Glomerular visceral epithelial cell (primary cell): ENCODE data around the gene CTDSP2.
"Not testable (repeated sequence)": the region's sequence is repeated elsewhere in the genome, so short reads cannot be mapped to it uniquely, and the experiment has no call there.

Experiments used
- DNase-seq: peaks from one replicate; pipeline ENCODE4 v3.0.0-alpha.2; 2016; ENCODE audit errors: extremely low spot score

The CTDSP2 gene, protein sequence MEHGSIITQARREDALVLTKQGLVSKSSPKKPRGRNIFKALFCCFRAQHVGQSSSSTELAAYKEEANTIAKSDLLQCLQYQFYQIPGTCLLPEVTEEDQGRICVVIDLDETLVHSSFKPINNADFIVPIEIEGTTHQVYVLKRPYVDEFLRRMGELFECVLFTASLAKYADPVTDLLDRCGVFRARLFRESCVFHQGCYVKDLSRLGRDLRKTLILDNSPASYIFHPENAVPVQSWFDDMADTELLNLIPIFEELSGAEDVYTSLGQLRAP

DNA sequence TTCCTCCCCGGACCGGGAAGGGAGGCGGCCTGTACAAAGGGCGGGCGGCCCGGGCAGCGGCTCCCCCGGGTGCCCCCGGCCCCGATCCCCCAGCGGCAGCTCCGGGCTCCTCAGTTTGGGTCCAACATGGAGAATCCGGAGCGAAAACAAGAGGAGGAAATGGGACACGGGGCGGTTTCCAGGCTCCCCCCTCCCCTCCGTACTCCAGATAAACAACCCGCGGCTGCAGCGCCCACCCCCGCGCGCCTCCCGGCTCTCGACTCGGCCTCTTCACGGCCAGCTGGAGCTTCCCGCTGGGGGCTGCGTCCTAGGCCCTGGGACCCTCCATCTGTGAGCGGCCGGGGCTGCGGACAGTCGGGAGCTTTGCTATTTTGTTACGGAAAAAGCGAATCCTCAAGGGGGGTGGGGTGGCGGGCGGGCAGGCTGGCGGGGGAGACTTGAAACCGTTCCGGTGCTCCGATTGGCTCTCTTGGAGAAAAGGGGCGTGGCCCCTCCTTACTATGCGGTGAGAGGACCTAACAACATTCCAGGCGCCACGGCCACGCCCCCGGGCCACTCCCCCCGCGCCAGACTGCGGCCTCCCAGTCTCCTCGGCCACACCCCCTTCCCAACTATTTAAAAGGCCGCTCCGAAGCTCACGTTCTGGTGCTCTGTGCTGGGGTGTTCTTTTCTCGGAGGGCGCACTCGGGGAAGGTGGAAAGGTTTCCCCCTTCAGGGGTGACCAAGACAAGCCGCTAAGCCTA lies at the start of gene CTDSP2:
TSS of gene CTDSP2 (minus strand) at position 153 of the 743 bp plus-strand sequence. CDS start 294 bp downstream, outside the sequence.
- peak; percentile 98 for DNase-seq

DNA sequence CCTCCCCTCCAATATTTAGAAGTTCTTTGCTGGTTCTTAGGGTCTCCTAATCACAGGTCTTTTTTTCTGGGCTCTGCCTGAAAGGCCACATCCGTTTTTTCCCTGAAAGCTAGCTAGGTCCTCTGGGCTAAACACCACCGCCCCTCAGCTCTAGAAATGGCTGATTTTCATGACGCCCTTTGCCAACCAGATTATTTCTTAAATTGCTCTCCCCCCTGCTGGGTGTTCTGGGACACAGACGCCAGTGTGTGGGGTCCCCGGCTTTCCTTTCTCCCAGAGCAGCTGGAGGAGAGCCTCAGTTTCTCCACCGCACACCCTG lies 49.5 kb upstream of the CTDSP2 start:
- no peak for DNase-seq

DNA sequence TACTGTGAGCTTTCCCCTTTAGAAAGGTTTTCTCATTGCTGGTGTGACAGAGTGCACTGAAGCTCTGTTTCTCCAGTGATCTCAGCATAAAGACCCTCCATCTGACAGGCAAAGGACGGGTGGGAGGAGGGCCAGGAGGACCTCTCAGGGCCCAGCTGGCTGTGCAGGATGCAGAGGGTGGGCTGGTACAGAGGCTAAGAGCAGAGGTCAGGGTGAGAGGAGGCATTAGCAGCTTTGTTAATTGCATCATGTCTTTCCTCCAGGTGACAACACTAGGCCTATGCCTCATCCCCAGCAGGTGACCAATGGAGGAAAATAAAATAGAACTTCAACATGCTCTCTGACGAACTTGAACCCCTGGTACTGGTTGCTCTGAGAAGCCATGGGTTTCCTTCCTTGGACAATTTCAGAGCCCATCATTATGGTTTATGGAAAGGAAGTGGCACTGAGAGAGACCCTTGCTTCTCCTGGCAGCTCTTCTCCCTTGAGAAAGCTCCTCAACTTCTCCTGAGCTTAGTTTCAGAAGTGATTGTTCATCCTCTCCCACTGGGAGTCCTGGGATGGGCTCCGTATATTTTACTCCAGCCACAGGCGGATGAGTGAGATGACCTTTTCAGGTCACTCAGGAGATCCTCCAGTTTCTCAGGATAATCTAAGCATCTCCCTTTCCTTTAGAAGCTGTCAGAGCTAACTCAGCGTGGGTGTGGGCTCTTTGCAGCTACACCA lies 49.0 kb upstream of the CTDSP2 start:
- DNase-seq, result no peak

DNA sequence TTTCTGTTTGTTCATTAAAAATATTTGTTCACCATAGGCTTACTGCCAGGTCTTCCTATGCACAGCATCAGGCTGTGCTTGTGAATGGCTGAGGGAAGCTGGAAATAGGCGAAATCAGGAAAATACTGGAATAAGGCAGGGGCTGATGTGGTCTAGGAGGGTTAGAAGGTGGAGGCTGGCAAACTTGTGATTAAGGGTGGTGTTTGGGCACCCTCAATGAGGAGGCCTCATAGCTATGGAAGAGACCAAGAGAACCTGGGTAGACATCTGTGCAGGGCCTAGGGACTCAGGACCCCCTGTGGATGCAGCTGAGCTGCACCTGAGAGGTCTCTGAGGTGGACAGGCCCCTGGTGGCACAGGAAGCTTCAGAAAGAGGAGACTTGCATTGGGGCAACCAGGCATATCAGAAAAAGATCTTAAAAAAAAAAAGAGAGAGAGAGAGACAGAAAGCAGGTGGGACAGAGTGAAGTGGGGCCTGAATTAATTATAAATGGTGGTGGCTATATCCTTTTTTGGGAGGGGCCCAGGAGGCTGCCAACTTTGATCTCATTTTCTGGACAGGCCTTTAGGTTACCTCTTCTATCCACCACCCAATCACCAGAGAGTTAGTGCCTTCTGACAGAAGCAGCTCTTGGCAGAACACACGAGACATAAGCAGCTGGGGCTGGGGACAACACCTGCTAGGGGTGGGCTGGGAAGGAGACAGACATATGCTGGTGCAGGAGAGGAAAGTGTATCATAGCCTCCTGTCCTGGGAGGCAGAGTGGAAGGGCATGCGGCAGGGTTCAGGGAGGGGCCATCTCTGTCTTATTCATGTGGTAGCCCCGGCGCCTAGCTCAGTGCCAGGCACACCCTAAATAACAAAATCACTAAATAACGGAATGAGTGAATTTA lies 48.1 kb upstream of the CTDSP2 start:
- DNase-seq, result no peak

DNA sequence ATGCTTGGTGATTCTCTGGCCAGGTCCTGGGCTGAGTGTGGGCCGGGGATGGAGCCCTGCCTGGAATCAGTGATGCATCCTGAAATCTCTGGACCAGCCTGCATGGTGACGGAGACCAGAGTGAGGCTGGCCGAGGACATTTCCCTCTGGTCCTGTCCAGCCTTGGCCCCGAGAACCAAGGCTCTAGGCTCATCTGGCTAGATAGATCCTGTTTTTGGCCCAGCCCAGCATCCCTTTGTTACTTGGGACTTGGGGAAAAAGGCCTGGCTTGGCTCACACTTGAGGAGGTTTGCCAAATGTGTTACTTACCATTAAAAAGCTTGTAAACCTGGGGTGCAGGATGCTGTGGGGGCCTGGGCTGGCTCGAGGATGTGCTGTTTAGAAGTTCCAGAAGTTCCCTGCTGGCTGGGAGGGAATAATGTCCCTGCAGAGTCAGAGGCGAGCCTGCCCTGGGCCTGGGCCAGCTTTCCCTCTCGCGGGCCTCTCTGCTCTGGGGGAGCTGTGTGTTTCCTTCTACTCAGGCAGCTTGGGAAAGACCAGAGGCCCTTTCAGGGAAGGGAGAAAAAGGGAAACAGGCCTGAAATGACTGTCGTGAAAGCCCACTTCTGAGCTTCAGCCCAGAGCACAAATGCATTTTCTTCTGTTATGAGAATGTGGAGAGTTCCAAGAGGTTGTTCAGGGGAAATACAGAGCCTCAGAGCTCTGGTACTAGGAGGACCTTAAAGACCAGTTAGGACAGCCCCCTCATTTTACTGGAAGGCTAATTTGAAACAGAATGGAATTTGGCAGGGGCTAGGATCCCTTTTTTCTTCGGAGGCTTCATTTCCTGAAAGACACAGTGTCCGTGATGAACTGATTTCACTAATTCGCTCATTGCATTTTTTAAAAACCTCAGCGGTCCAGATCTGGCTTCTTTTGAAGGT lies 47.2 kb upstream of the CTDSP2 start:
- peak; percentile 72 for DNase-seq

DNA sequence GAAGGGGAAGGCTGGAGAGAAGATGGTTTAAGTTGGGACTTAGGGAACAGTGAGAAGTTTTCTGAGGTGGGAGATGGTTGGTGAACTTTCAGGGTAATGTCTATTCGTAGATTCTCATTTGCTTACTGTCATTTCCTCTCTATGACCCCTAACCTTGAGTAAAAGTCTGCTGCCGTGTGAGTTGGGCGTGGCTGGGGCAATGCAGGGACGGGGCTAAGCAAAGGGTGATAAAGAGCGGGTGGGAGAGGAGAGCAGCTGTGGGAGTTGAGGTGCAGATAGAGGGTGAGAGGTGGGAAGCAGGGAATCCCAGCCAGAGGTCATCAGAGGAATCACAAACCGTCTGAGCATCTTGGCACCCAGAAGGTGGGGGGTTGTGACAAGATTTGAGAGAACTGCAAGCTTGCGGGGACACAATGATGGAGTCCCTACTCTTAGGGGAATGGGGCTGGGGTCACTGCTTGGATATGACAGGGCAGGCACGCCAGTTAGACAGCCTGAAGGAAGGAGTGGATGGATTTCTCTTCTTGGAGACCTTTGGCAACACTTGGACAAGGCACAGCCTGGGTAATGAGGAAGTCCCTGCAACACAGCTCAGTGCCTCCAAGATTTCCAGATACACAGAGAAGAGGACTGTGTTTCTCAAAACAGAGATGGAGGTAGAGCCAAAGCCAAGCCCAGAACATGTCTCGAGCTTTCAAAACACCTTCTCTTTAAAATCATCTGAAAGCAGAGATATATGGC lies 45.9 kb upstream of the CTDSP2 start:
- DNase-seq, result no peak

DNA sequence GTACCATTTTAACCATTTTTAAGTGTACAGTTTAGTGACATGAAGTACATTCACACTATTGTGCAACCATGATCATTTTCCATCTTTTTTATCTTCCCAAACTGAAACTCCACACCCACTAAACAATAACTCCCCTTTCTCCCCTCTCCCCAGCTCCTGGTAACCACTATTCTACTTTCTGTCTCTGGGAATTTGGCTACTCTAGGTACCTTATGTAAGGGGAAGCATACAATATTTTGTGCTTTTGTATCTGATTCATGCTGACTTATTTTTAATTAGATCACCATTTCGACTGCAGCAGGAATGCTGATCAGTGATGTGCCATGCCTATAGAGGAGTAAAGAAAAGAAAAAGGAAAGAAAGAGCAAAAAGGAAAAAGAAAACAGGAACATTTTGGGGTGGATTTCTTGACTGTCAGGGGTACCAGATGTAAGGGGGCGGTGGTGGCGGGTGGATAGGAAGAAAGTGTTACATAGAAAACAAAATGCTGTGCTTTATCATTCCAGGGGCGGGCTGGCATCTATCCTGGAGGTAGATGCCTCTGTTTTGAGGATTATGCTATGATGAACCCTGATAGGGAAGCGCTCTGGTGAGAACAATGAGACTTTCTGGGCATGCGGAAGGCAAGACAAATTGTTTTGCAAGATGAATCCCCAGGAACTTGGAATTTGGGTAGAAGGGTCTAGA lies 45.2 kb upstream of the CTDSP2 start:
- no peak for DNase-seq

DNA sequence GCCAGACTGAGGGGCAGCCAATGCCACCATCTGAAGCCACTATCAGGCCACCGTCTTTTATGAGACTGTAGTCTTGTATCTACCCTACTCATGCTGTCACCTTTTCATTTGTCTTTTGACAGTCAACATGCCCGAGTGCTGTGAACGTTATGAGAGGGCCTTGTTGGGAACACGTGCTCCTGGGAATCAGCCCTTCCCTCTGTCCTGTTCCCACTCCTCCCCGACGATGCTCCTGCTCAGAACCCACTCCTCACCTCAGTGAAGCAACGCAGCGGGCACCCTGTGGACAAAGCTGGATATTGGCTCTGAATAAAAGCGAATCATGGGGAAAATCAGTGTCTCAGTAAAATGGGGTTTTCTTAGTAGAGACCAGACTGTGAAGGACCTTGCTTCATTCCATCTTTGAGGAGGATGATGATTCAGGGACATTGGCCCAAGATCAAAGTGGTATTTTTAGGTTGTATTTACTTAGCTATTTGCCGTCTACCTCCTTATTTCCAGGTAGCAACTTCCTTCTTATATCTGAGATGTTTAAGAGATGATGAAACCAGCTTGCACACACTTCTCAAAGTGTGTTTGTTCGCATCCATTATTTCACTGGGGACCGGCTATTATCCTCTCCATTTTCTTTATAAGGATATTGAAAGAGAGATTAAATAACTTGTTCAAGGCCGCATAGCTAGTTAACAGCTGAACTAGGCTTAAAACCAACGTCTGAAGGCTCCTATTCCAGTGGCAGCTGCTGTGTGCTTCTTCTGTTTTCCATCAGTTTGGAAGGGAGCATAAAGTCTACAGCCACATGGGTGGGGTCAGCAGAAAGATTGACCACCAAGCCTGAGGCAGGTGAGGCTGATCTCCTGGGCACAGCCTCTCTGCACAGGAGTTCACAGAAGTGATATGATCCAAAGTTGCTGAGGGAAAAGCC lies 43.9 kb upstream of the CTDSP2 start:
- DNase-seq, result no peak

DNA sequence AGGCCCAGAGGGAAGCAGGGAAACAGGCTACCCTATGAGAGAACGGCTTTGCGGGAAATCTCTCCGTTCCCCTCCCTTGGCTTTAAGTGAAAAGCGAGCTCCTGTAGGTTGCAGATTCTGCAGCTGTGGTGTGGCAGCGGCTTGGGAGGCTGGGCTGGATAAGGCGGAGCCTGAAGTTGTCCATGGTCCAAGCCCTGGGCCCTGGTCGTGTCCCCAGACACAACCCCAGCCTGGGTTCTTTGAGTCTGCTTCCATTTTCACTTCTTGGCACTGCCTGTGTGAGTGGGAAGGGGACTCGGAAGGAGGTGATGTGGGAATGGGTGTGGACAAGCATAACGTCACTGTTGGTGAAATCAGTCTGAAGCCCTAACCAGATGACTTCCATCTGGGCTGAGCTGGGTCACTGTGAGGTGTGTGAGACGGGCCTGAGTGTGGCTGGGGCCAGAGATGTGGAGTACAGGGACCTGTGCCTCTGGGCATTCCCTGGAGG lies 43.0 kb upstream of the CTDSP2 start:
- no peak for DNase-seq

DNA sequence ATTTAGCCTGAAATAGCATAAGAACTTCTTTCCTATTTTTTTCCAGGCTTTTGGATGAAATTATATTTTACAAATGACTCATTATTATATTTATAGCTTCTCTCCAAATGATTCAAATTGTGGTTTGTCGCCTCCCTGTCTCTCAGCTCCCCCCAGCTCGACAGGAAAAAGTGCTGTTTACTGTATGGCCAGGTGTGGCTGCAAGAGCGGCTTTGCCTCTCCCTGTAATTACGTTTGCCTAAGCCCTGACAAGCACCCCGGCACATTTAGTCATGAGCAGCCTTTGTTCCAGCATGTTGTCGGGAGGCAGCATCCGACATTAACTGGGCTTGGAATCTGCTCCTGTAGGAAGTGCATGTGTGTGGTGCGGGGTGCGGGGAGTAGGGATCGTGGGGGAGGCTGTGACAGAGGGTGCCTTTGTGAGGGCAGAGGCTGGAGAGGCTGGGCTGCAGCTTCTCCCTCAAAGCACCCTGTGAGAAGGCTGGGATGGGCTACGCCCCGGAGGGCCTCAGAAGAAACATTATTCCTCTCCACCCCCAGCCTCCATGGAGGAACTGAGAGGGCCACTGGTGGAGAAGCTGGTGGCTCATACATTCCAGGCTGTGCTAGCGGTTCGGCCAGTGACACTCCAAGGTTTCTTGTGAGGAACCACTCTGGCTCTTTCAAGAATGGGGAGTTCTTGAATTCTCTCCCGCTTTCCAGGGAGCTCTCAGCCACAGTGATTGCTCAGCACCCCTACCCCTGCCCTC lies 42.1 kb upstream of the CTDSP2 start:
- peak; percentile 66 for DNase-seq

DNA sequence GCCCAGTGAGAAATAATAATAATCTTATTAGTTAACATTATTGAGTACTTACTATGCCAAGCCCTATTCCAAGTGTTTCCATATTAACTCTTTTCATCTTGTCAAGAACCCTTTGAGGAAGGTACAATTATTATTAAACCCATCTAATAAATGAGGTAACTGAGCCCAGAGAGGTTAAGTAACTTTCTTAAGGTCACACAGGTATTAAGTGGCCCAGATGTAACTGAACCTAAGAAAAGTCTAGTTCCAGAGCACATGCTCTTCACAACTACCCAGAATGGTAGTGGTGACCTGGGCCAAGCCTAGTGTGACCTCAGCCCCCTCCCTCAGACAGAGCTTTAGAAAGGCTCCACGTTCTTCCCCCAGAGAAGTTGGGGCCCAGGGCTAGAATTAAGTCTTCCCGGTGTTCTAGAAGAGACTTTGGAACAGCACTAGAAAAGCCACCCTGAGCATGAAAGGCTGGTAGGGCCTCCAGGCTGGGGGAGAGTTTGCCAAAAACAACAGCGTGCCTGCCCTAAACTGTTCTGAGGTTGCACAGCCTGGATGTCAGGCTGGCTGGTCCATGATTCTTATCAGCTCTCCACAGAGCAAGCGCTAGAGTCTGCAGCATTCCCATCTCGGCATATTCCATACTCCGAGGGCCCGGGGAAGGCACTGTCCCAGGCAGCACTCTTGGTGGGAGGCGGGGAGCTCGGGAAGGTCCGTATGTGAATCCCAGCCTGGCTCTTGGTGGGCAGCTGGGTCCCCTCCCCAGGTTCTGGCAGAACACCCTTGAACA lies 41.3 kb upstream of the CTDSP2 start:
- no peak for DNase-seq

DNA sequence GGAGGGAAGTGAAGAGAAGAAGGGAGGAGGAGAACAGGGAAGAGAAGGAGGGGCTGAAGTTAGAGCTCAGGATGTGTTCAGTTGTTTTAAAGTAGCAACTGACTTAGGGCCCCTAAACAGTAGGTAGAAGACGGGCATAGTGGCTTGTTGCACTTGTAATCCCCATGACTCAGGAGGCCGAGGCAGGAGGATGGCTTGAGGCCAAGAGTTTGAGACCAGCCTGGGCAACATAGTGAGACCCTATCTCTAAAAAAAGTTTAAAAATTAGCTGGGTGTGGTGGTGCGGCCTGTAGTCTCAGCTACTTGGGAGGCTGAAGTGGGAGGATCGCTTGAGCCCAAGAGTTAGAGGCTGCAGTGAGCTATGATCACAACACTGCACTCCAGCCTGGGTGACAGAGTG lies 40.4 kb upstream of the CTDSP2 start:
- not testable (repeated sequence) for DNase-seq

DNA sequence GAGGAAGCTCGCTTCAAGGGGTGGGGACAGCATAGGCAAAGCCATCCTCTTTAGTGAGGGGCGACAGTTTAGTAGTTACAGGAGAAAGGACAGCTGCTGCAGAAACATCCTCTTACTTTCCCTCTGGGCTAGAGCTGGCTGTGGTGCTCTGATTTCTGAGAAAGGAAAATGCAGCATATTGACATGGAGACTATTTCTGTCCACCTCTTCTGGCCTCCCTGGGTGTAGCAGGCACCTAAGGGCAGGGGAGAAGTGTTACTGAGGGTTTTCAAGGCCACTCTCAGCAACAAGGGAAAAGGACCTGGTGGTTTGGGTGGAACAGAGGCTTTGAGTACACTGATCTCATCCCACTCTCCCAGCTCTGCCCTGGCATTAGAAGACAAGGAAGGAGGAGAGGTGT lies 40.0 kb upstream of the CTDSP2 start:
- DNase-seq, result no peak

DNA sequence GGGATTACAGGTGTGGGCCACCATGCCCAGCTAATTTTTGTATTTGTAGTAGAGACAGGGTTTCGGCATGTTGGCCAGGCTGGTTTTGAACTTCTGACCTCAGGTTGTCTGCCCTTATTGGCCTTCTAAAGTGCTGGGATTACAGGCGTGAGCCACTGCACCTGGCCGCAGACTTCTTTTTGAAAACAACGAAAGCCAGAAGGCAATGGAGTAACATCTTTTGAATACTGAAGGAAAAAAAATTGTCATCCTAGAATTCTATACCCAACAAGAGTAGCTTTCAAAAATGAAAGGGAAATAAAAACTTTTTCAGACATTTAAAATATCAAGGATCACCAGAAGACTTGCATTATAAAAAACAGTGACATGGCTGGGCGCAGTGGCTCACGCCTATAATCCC lies 38.7 kb upstream of the CTDSP2 start:
- no peak for DNase-seq

DNA sequence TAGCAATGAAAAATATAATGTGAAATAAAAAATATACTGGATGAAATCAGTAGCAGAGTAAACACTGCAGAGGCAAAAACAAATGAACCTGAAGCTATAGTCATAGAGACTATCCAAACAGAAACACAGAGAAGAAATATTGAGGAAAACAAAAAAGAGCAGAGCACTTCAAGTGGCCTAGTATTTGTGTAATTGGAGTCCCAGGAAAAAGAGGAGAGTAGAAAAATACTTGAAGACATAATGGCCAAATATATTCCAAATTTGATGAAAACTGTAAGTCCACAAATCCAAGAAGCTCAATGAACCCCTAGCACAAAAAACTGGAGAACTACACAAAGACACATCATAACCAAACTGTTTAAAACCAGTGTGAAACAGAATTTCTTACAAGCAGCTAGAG lies 37.2 kb upstream of the CTDSP2 start:
- DNase-seq, result no peak

DNA sequence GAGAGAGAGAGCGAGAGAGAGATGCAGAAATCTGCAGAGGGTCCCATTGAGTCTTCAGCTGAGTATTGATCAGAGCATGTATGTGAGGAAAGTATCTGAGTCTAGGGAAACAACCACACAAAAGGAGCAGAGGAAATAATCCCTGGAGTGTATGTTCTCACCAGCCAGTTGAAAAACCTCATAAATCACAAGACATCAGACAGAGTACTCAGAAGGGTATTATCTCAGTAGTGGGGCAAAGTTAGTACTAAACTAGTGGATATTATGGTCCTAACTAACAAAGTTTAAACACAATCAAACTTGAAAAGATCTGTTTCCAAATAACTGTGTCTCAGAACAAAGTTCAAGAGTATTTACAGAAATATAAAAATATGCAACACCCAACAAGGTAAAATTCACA lies 36.5 kb upstream of the CTDSP2 start:
- no peak for DNase-seq

DNA sequence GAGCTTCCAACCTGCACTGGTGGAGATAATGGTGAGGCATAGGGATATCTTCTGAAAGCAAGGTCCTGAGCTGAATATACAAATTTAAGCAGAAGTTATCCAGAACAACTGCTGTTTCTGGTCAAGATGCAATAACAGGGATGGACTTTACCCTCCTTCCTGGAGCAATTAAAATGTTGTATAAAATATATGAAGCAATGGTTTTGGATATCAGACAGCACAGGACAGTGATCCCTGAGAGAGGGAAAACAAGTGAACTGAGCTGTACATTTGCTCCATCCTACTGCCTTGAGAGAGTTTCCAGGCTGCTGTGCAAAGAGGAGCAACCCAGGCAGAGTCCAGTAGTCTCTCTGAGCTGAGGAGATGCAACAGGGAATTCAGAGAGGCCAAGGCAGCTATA lies 36.0 kb upstream of the CTDSP2 start:
- DNase-seq, result no peak
